Measurements from ENCODE around the gene TRIP10. TPM values are rescaled to one million over a fixed set of nuclear protein-coding genes. Genes with fewer than 3 reads are reported as not detected.

TRIP10 gene
- total and polyA plus RNA-seq, 2 donors (not counting 1 experiment from before 2014, with no cell fraction given), result 32.3 to 35.3 TPM

- TF ChIP-seq CTCF (conservative IDR thresholded peaks at IDR 0.05 in 1 of 2, IDR thresholded peaks at IDR 0.05 in 1 of 2; ENCODE audit: low read depth in 1 of 2, low read length in 2 of 2), result no peak
- TF ChIP-seq EZH2 (IDR thresholded peaks at IDR 0.05; ENCODE audit: low read length, missing control alignments), result no peak
- H3K4me2 ChIP-seq (ENCODE audit: extremely low read depth, insufficient read depth, low read length), result no peak overlapping the region
- no peaks in the 10 kb centered on the region for H3K9me3 ChIP-seq (ENCODE audit: control insufficient read depth, insufficient read depth, low read depth, low read length)
- no peak overlapping the region for H3K9ac ChIP-seq (ENCODE audit: insufficient read depth, low read length)
- DNase-seq (ENCODE audit: low read depth in 2 of 2), result no peak
- H3K4me3 ChIP-seq (replicated peaks in 1 of 4; ENCODE audit: control extremely low read depth in 1 of 4, insufficient read depth in 1 of 4, low read depth in 3 of 4, low read length in 4 of 4), result no peak overlapping the region
- H3K27ac ChIP-seq (ENCODE audit: insufficient read depth, low read length), result no peak overlapping the region
- no peak overlapping the region for H2AFZ ChIP-seq (ENCODE audit: low read length)
- H4K20me1 ChIP-seq (ENCODE audit: control insufficient read depth, extremely low read depth, insufficient read depth, low read length), result no peaks in the 10 kb centered on the region
- H3K27me3 ChIP-seq (ENCODE audit: control insufficient read depth, insufficient read depth, low read length), result no peaks in the 10 kb centered on the region
- no peaks in the 10 kb centered on the region for H3K36me3 ChIP-seq (ENCODE audit: control insufficient read depth, insufficient read depth, low read length)
- H3K4me1 ChIP-seq (ENCODE audit: control insufficient read depth, extremely low read depth, insufficient read depth, low read length), result no peaks in the 10 kb centered on the region
- H3K79me2 ChIP-seq (ENCODE audit: control insufficient read depth, insufficient read depth, low read length), result no peaks in the 10 kb centered on the region
Observed at GRCh38 chr19:6791237-6791636, 51.8 kb downstream of the TRIP10 start.

- Histone ChIP-seq H2AFZ (ENCODE audit: low read length) (no peak overlapping the region), H3K36me3 (ENCODE audit: control insufficient read depth, insufficient read depth, low read length) (no peaks in the 10 kb centered on the region), H4K20me1 (ENCODE audit: control insufficient read depth, extremely low read depth, insufficient read depth, low read length) (no peaks in the 10 kb centered on the region), H3K4me2 (ENCODE audit: extremely low read depth, insufficient read depth, low read length) (no peak overlapping the region), H3K4me3 (replicated peaks in 1 of 4; ENCODE audit: control extremely low read depth in 1 of 4, insufficient read depth in 1 of 4, low read depth in 3 of 4, low read length in 4 of 4) (no peak overlapping the region), H3K4me1 (ENCODE audit: control insufficient read depth, extremely low read depth, insufficient read depth, low read length) (no peaks in the 10 kb centered on the region), H3K27me3 (ENCODE audit: control insufficient read depth, insufficient read depth, low read length) (no peaks in the 10 kb centered on the region), H3K79me2 (ENCODE audit: control insufficient read depth, insufficient read depth, low read length) (no peaks in the 10 kb centered on the region), H3K9me3 (ENCODE audit: control insufficient read depth, insufficient read depth, low read depth, low read length) (no peaks in the 10 kb centered on the region), H3K9ac (ENCODE audit: insufficient read depth, low read length) (no peak overlapping the region), H3K27ac (ENCODE audit: insufficient read depth, low read length) (no peak overlapping the region)
- TF ChIP-seq EZH2 (IDR thresholded peaks at IDR 0.05; ENCODE audit: low read length, missing control alignments) (no peak), CTCF (conservative IDR thresholded peaks at IDR 0.05 in 1 of 2, IDR thresholded peaks at IDR 0.05 in 1 of 2; ENCODE audit: low read depth in 1 of 2, low read length in 2 of 2) (no peak)
- no peak for DNase-seq (ENCODE audit: low read depth in 2 of 2)
Observed at GRCh38 chr19:6793411-6793810, 53.9 kb downstream of the TRIP10 start.

GRCh38 chr19:6793973-6794372 lies 54.5 kb downstream of the TRIP10 start:
- no peaks in the 10 kb centered on the region for H3K4me1 ChIP-seq (ENCODE audit: control insufficient read depth, extremely low read depth, insufficient read depth, low read length)
- DNase-seq (ENCODE audit: low read depth in 2 of 2), result no peak
- H3K79me2 ChIP-seq (ENCODE audit: control insufficient read depth, insufficient read depth, low read length), result no peaks in the 10 kb centered on the region
- H4K20me1 ChIP-seq (ENCODE audit: control insufficient read depth, extremely low read depth, insufficient read depth, low read length), result no peaks in the 10 kb centered on the region
- H2AFZ ChIP-seq (ENCODE audit: low read length), result no peak overlapping the region
- no peak overlapping the region for H3K27ac ChIP-seq (ENCODE audit: insufficient read depth, low read length)
- TF ChIP-seq CTCF (conservative IDR thresholded peaks at IDR 0.05 in 1 of 2, IDR thresholded peaks at IDR 0.05 in 1 of 2; ENCODE audit: low read depth in 1 of 2, low read length in 2 of 2) (no peak), EZH2 (IDR thresholded peaks at IDR 0.05; ENCODE audit: low read length, missing control alignments) (no peak)
- H3K9me3 ChIP-seq (ENCODE audit: control insufficient read depth, insufficient read depth, low read depth, low read length), result no peaks in the 10 kb centered on the region
- H3K36me3 ChIP-seq (ENCODE audit: control insufficient read depth, insufficient read depth, low read length), result no peaks in the 10 kb centered on the region
- H3K27me3 ChIP-seq (ENCODE audit: control insufficient read depth, insufficient read depth, low read length), result no peaks in the 10 kb centered on the region
- no peak overlapping the region for H3K9ac ChIP-seq (ENCODE audit: insufficient read depth, low read length)
- no peak overlapping the region for H3K4me2 ChIP-seq (ENCODE audit: extremely low read depth, insufficient read depth, low read length)
- no peak overlapping the region for H3K4me3 ChIP-seq (replicated peaks in 1 of 4; ENCODE audit: control extremely low read depth in 1 of 4, insufficient read depth in 1 of 4, low read depth in 3 of 4, low read length in 4 of 4)

Measured in fibroblast of lung (primary cell).